Prostate gland (tissue), 2 donors: ENCODE data around the gene CAPS.

Experiments
- POLR2A ChIP-seq: fragments of 450-650 bp; IDR thresholded peaks from one replicate; pipeline ENCODE4 v1.6.1; 2016; ENCODE audit warnings: antibody characterized with exemption, mild to moderate bottlenecking
- POLR2AphosphoS5 ChIP-seq: sonication (generic); formaldehyde crosslinking; IDR thresholded peaks from one replicate; pipeline ENCODE4 v1.6.1; 2017; ENCODE audit warnings: antibody characterized with exemption
- TF ChIP-seq, protein P1 (sequence below), 4 experiments: fragments of 200-600 bp in 2 of 4; fragments of 450-650 bp in 2 of 4; sonication (generic) in 2 of 4; IDR thresholded peaks; 1 replicate in 3 of 4; 2 replicates in 1 of 4; pipeline ENCODE4 v1.5.1; 2016 to 2019; ENCODE audit warnings: antibody characterized with exemption in 4 of 4, mild to moderate bottlenecking in 2 of 4, moderate library complexity in 2 of 4

DNA sequence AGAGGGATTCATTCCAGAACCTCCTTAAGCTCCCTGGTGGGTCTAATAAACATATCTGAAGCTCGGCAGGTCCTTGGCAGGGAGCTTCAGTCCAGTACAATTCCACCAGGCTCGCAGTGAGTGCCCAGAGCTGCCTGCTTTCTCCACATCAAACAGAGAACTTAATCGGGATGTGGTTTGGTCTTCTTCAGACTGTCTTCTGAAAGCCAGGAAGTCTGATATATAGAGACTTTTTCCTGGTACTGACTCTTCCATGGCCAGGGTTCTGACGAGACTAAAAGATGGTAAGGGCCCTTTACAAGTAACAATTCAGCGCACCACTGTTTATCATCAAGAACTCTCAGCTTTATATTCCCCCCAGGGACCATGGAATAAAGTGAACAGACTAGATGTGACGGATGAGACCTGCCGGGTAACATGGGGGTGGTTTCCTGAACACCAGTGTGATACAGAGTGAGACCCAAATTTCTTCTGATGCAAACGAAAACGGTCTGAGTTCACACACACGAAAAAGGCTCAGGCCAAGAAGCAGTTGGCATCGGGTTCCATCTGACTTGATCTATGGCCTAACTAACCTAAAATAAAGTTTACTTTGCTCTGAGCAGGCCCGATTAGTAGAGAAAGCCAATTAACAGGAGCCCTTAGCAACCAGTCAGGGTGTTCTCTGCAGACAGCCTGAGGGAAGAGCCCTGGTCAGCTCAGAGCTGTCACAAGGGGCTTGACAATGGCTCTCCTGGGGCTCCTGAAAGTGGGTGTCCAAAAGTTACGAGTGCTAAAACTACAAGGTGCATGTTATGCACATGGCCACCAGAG lies 34.9 kb downstream of the CAPS start:
- TF ChIP-seq, protein P1, sequence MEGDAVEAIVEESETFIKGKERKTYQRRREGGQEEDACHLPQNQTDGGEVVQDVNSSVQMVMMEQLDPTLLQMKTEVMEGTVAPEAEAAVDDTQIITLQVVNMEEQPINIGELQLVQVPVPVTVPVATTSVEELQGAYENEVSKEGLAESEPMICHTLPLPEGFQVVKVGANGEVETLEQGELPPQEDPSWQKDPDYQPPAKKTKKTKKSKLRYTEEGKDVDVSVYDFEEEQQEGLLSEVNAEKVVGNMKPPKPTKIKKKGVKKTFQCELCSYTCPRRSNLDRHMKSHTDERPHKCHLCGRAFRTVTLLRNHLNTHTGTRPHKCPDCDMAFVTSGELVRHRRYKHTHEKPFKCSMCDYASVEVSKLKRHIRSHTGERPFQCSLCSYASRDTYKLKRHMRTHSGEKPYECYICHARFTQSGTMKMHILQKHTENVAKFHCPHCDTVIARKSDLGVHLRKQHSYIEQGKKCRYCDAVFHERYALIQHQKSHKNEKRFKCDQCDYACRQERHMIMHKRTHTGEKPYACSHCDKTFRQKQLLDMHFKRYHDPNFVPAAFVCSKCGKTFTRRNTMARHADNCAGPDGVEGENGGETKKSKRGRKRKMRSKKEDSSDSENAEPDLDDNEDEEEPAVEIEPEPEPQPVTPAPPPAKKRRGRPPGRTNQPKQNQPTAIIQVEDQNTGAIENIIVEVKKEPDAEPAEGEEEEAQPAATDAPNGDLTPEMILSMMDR (IDR thresholded peaks at IDR 0.05), result no peak
- TF ChIP-seq POLR2AphosphoS5 (no peak), POLR2A (no peak)
